Calu3 (cell line): Measurements from ENCODE around the gene XG. TPM values are rescaled to one million over a fixed set of nuclear protein-coding genes. Genes with fewer than 3 reads are reported as not detected.

Source experiments
- BruUV-seq: library from RNA; stranded (reverse); fragments of 400-500 nt; replicated peaks from 2 replicates; lab custom pipeline; 2021; lab: Mats Ljungman, UMichigan
- CTCF ChIA-PET: fragments of 300-600 bp; sonication (Branson Sonifier 250); formaldehyde crosslinking; loops from one replicate; lab custom pipeline; 2022; ENCODE audit warnings: antibody characterized with exemption; lab: Charles Lee
- DNase-seq: peaks from one replicate; pipeline ENCODE4 v3.0.0; 2022
- H3K27ac Mint-ChIP-seq: one replicate; pipeline ENCODE4 v1.8.0; 2022; ENCODE audit warnings: mixed read lengths; ENCODE audit not compliant: unreplicated experiment
- H3K27me3 Mint-ChIP-seq: one replicate; pipeline ENCODE4 v1.8.0; 2022; ENCODE audit warnings: mixed read lengths; ENCODE audit not compliant: unreplicated experiment
- H3K36me3 Mint-ChIP-seq: one replicate; pipeline ENCODE4 v1.8.0; 2022; ENCODE audit warnings: mild to moderate bottlenecking, moderate library complexity, mixed read lengths; ENCODE audit not compliant: insufficient read depth, unreplicated experiment
- H3K4me1 Mint-ChIP-seq: one replicate; pipeline ENCODE4 v1.8.0; 2022; ENCODE audit warnings: mild to moderate bottlenecking, low read depth, mixed read lengths; ENCODE audit not compliant: unreplicated experiment
- H3K4me3 Mint-ChIP-seq: one replicate; pipeline ENCODE4 v1.8.0; 2022; ENCODE audit warnings: mild to moderate bottlenecking, low read depth, moderate library complexity, mixed read lengths; ENCODE audit not compliant: unreplicated experiment
- H3K9me3 Mint-ChIP-seq: one replicate; pipeline ENCODE4 v1.8.0; 2022; ENCODE audit warnings: low read depth, mixed read lengths; ENCODE audit not compliant: unreplicated experiment
- intact Hi-C: fragments of 100-400 bp; cut with micrococcal nuclease; formaldehyde crosslinking; loops from one replicate; pipeline ENCODE4 v1.10.0; 2022; ENCODE audit not compliant: unreplicated experiment
- total RNA-seq: library from RNA; stranded (reverse); gene quantifications from 2 replicates; pipeline ENCODE4 v1.2.3, GENCODE V29; 2022
- TF ChIP-seq, protein P1 (sequence below): fragments of 200-600 bp; IDR thresholded peaks from one replicate; pipeline ENCODE4 v1.8.0; 2022; ENCODE audit warnings: antibody characterized with exemption; ENCODE audit not compliant: unreplicated experiment

Gene XG
- total RNA-seq, 1 experiment from 2014 or later, result not detected

DNA sequence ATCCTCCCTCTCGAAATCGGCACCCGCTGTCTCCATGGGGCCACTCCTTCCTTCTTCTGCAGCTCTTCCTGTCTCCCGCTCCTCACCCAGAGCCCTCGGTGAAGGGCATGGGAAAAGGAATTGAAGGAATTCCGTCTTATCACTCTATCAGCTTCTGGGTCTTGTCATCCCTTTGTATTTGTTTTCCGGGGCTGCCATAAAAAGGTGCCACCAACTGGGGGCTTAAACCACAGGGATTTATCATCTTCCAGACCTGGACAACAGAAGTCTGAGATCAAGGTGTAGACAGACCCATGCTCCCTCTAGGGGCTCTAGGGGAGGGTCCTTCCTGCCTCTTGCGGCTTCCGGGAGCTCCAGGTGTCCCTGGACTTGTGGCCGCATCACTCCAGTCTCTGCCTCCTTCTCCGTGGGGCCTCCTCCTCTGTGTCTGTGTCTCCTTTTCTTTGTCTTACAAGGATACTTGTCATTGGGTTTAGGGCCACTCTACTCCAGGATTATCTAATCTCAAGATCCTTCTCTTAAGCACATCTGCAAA, 36.7 kb upstream of the XG start:
- no TSS peak for BruUV-seq
- no peak overlapping the region for H3K4me3 Mint-ChIP-seq
- DNase-seq, result no peak
- no peaks in the 10 kb centered on the region for H3K27me3 Mint-ChIP-seq
- no peak overlapping the region for H3K27ac Mint-ChIP-seq
- peaks cover 4% of the 10 kb centered on the region for H3K36me3 Mint-ChIP-seq
- CTCF ChIA-PET, result no interaction called here
- peaks cover 7% of the 10 kb centered on the region for H3K4me1 Mint-ChIP-seq
- intact Hi-C loops, result no loop called here
- TF ChIP-seq, protein P1, sequence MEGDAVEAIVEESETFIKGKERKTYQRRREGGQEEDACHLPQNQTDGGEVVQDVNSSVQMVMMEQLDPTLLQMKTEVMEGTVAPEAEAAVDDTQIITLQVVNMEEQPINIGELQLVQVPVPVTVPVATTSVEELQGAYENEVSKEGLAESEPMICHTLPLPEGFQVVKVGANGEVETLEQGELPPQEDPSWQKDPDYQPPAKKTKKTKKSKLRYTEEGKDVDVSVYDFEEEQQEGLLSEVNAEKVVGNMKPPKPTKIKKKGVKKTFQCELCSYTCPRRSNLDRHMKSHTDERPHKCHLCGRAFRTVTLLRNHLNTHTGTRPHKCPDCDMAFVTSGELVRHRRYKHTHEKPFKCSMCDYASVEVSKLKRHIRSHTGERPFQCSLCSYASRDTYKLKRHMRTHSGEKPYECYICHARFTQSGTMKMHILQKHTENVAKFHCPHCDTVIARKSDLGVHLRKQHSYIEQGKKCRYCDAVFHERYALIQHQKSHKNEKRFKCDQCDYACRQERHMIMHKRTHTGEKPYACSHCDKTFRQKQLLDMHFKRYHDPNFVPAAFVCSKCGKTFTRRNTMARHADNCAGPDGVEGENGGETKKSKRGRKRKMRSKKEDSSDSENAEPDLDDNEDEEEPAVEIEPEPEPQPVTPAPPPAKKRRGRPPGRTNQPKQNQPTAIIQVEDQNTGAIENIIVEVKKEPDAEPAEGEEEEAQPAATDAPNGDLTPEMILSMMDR, result no peak
- H3K9me3 Mint-ChIP-seq, result no peaks in the 10 kb centered on the region

- no peaks in the 10 kb centered on the region for H3K27me3 Mint-ChIP-seq
- intact Hi-C loops, result no loop called here
- CTCF ChIA-PET, result no interaction called here
- H3K9me3 Mint-ChIP-seq, result no peaks in the 10 kb centered on the region
- H3K4me3 Mint-ChIP-seq, result no peak overlapping the region
- H3K27ac Mint-ChIP-seq, result no peak overlapping the region
- no peaks in the 10 kb centered on the region for H3K4me1 Mint-ChIP-seq
- BruUV-seq, result no TSS peak
- H3K36me3 Mint-ChIP-seq, result peaks cover 4% of the 10 kb centered on the region
- DNase-seq, result no peak
- TF ChIP-seq, protein P1, result no peak
Observed at GRCh38 chrX:2717312-2717711, 34.5 kb upstream of the XG start.

DNA sequence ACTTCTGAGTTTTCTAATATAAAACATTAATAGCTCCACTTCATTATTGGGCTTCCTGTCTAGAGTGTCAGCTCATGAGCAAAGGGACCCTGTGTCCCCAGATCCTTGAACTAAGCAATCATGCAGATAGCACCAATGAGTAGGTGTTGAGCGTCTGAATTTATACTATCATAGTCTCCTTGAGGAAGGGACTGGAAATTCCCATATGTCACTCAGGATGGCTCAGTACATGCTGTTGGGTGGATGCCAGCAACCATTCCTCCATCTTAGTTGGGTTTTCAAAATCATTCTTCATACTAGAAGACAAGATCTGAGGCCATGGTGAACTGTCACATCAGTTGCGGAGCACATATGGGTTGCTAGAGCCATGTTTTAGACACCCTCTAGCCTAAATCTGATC, 33.0 kb upstream of the XG start:
- TF ChIP-seq, protein P1, result no peak
- CTCF ChIA-PET, result no interaction called here
- no peak for DNase-seq
- Mint-ChIP-seq H3K9me3 (no peaks in the 10 kb centered on the region), H3K36me3 (peaks cover 4% of the 10 kb centered on the region), H3K27ac (no peak overlapping the region), H3K4me3 (no peak overlapping the region), H3K27me3 (no peaks in the 10 kb centered on the region), H3K4me1 (no peaks in the 10 kb centered on the region)
- BruUV-seq, result no TSS peak
- intact Hi-C loops, result no loop called here

DNA sequence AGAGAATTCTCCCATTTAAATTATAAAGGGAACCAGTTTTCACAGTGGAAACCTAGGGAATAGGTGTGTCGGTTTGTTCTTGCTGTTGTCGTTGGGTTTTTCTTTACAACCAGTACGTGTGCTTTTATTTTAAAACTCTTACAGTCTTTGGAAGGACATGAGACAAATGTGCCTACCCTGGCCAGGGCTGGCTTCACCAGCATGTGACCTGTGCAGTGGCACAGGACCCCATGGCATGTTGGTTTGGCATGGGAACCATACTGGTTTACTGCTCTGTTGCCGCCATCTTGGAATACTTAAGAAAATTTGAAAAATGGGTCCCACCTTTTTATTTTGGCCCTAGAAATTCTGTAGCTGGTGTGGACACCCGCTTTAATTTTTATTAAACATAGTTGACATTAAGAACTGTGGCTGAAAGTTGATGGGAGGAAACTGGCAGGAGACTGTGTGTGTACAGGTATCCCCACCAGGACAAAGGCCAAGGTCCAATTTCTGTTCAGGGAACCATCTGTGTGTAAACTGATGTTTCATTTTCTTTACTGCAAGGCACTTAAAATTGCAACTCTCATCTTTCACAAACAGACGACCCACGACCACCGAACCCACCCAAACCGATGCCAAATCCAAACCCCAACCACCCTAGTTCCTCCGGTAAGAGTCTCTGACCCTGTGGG, 31.9 kb upstream of the XG start:
- H3K4me3 Mint-ChIP-seq, result no peak overlapping the region
- TF ChIP-seq, protein P1, result no peak
- no peaks in the 10 kb centered on the region for H3K27me3 Mint-ChIP-seq
- intact Hi-C loops, result no loop called here
- H3K27ac Mint-ChIP-seq, result no peak overlapping the region
- no peak for DNase-seq
- no peaks in the 10 kb centered on the region for H3K9me3 Mint-ChIP-seq
- no TSS peak for BruUV-seq
- no peaks in the 10 kb centered on the region for H3K4me1 Mint-ChIP-seq
- CTCF ChIA-PET, result no interaction called here
- peaks cover 4% of the 10 kb centered on the region for H3K36me3 Mint-ChIP-seq
